Choroid plexus epithelial cell (primary cell): Measurements from ENCODE around the gene TMEM127.

ENCODE experiments used
- DNase-seq: peaks from one replicate; pipeline ENCODE4 v3.0.0-alpha.2; 2010; ENCODE audit warnings: low read depth
- H3K4me3 ChIP-seq: 2 replicates; pipeline ENCODE4 v1.5.1; 2011; ENCODE audit warnings: low read depth, mild to moderate bottlenecking, control low read depth, low read length, moderate library complexity
- TF ChIP-seq, protein P1 (sequence below): conservative IDR thresholded peaks from 2 replicates; pipeline ENCODE4 v1.5.1; 2011; ENCODE audit warnings: low read depth, mild to moderate bottlenecking, control low read depth, inconsistent platforms, low read length, moderate library complexity

TMEM127 gene

DNA sequence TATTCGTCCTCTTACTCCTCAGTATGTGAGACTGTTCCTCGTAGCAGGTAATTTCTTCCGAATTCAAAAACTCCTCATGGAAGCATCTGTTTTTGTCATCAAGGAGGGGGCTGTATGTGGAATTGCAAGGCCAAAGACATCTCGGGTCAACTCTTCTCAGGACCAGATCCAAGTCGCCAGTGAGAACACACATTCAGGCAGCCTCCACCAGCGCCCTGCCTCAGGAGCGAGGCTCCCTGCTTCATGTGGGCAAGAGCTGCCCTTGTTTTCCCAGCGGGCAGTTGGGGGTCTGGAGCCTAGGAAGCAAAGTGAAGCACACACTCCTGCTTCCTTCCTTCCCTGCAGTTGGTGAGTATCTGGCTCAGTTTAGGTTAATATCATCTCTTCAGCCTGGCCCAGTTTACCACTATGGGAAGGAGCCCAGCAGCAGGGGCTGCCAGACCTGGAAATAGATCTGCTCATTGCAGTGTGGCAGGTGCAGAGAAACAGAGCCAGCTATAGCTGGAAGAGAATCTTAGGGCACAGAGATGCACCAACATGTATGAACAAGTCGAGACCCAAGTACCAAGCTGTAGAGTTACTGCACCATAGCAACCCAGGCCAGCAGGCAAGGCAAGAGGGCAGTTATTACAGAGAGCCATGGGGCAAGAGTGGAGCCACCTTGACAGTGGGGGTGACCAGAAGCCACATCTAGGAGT is 25.3 kb downstream of the TMEM127 start:
- no peak for DNase-seq
- TF ChIP-seq, protein P1, sequence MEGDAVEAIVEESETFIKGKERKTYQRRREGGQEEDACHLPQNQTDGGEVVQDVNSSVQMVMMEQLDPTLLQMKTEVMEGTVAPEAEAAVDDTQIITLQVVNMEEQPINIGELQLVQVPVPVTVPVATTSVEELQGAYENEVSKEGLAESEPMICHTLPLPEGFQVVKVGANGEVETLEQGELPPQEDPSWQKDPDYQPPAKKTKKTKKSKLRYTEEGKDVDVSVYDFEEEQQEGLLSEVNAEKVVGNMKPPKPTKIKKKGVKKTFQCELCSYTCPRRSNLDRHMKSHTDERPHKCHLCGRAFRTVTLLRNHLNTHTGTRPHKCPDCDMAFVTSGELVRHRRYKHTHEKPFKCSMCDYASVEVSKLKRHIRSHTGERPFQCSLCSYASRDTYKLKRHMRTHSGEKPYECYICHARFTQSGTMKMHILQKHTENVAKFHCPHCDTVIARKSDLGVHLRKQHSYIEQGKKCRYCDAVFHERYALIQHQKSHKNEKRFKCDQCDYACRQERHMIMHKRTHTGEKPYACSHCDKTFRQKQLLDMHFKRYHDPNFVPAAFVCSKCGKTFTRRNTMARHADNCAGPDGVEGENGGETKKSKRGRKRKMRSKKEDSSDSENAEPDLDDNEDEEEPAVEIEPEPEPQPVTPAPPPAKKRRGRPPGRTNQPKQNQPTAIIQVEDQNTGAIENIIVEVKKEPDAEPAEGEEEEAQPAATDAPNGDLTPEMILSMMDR = no peak
- no peak overlapping the region for H3K4me3 ChIP-seq

DNA sequence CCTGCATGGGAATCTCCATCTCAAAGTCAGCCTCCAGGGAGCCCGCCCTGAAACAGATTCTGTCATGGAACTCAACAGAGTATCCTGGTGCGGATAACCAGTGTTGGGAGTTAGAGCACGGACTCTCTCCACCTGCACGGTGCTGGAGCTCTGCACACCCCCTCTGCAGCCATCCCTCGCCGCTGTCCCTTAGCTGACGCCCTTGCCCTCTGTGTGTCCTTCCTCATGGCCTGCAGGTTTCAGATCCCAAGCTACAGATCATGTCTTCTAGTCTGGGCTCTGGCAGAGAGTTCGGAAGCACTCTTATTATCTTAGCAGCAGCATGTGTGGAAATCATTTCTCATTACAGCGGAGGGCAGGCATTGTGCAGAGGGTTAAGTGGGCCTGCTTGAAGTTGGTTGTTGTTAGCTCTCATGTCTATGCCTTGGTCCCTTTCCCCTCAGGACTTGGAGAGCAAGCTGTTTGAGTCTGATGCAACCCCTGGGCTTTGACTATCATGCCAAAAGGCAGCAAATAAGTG is 26.0 kb downstream of the TMEM127 start:
- H3K4me3 ChIP-seq = no peak overlapping the region
- TF ChIP-seq, protein P1 = no peak
- DNase-seq = no peak

DNA sequence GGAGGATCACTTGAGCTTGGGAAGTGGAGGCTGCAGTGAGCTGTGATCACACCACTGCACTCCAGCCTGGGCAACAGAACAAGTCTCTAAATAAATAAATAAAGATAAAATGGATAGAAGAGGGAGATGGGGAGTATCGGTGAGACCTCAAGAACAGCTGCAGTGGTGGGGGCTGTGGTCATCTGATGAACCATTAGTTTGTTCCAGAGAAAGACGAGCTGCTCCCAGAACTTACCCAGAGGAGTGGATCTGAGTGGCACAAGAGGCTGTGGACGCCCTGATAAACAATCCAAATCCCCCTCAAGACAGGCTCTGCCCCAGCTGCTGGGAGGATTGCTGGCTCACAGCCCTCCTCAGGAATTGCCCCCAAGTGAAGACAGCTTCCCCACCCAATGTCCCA is 26.7 kb downstream of the TMEM127 start:
- no peak for DNase-seq
- H3K4me3 ChIP-seq = no peak overlapping the region
- TF ChIP-seq, protein P1 = no peak

DNA sequence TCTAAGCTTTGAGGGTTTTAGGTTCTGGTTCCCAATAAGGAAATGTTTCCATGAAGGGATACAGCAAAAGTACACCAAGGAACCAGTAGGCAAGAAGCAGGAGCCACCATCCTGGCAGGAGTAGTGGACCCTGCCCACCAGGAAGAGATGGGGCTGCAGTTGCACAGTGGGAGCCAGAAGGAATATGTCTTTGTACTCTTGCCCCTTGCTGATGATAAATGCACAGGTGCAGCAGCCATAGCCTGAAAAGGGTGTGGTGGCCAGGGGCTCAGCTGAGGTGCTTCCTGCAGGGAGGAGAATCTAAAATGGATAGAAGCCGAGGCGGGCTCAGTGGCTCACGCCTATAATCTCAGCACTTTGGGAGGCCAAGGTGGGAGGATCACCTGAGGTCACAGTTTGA is 27.5 kb downstream of the TMEM127 start:
- H3K4me3 ChIP-seq = no peak overlapping the region
- no peak for DNase-seq

DNA sequence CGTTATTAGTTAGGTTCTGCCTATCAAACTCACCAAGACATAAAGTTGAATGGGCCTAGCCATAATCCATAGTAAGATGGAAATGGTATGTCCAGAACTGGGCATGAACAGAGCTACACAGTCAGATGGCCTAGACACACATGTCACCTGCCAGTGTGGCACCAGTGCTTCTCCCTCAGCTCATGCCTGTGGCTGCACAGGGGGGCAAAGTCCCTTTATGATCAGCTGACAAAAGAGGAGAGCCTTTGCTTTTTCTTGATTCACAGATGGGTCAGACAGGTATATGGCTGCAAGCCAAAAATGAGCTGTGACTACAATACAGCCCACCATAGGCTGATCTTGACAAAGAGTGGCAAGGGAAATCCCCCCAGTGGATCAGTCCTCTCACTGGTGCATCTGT is 28.9 kb downstream of the TMEM127 start:
- TF ChIP-seq, protein P1 = no peak
- DNase-seq = no peak
- no peak overlapping the region for H3K4me3 ChIP-seq

More for the DNA sequence above, 27.5 kb downstream of the TMEM127 start:
- TF ChIP-seq, protein P1 = no peak

DNA sequence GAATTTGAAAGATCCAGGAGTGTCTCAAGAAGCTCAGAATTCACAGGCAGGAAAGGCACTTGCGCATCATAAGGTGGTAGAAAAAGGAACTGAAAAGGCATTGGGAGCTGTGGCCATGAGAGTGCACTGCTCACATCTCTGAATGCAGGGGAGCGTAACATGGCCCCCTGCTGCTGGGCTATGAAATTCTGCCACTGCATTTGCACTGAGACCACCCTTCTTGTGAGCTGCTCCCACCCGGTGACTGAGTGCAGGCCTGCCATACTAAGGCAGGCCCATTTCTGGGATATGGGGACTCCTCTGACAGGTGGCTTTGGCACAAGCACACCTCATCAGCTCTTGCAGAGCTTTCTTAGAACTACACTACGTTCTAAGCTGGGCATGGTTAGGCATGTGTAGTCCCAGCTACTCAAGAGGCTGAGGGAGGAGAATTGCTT is 31.9 kb downstream of the TMEM127 start:
- no peak for DNase-seq
- TF ChIP-seq, protein P1 = no peak
- no peak overlapping the region for H3K4me3 ChIP-seq

DNA sequence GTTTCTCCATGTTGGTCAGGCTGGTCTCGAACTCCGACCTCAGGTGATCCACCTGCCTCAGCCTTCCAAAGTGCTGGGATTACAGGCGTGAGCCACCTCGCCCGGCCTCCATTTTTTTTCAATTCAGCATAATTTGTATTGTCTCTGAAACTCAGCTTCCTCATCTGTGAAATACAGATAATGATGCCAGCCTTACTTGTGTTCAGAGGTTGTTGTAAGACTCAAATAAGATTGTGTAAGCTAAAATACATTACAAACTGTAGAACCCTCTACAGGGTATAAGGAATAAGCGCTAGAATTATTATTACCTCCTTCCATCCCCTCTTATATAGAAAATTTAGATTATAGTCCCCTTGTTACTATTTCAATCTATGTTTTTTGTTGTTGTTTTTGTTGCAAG is 32.4 kb downstream of the TMEM127 start:
- DNase-seq = no peak
- TF ChIP-seq, protein P1 = no peak
- no peak overlapping the region for H3K4me3 ChIP-seq
